GM12875 (cell line): ENCODE measurements around the gene FUT2.
"Not testable (repeated sequence)": the region's sequence is repeated elsewhere in the genome, so short reads cannot be mapped to it uniquely, and the experiment has no call there.

Experiments used
- H3K4me3 ChIP-seq: one replicate; pipeline ENCODE4 v1.5.1; 2011; ENCODE audit warnings: low read depth, low read length, control low read depth
- CTCF ChIP-seq: IDR thresholded peaks from 2 replicates; pipeline ENCODE4 v1.5.1; 2011; ENCODE audit warnings: low read depth, mild to moderate bottlenecking, control low read depth, inconsistent platforms, low read length, moderate library complexity, borderline replicate concordance; ENCODE audit not compliant: insufficient read depth

The FUT2 gene

DNA sequence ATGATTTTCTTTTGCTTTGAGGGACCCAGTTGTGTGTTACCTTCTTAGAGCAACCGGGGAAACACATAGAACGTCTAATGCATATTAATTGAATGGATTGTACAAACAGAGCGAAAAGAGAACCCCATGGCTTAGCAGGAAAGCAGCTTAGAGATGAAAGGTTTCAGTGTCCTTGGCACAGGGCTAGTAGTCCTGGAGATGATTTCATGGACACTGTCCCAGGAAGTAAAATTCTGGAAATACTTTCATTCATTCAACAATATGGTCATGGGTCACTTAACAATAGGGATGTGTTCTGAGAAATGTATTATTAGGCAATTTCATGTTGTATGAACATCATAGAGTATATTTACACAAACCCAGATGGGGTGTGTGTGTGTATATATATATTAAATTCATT is 9.7 kb upstream of the FUT2 start:
- H3K4me3 ChIP-seq = no peak overlapping the region
- no peak for TF ChIP-seq CTCF

DNA sequence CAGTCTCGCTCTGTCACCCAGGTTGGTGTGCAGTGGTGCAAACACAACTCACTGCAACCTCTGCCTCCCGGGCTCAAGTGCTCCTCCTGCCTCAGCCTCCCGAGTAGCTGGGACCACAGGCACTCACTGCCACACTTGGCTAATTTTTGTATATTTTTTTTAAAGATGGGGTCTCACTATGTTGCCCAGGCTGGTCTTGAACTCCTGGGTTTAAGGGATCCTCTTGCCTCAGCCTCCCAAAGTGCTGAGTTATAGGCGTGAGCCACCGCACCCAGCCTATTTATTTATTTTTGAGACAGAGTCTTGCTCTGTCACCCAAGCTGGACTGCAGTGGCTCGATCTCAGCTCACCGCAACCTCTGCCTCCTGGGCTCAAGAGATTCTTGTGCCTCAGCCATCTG is 9.1 kb upstream of the FUT2 start:
- H3K4me3 ChIP-seq = not testable (repeated sequence)

DNA sequence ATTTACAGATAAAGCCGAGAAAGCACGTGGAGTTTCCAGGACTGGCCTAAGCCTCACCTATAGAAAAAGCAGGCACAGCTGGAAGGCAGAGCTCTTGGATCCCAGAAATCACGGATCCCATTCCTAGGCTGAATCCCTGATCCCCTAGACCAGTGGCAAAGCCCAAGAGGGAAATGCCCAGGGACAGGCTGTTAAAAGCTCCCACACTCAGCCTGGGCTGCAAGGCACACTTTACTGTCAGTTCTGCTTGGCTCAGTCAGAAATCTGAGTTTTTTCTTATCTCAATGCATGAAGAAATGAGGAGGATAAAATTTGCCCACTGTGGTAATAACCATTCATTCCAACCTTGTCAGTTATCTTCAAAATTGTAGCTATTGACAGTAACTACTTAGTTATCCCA is 8.0 kb upstream of the FUT2 start:
- no peak for TF ChIP-seq CTCF
- H3K4me3 ChIP-seq = no peak overlapping the region

DNA sequence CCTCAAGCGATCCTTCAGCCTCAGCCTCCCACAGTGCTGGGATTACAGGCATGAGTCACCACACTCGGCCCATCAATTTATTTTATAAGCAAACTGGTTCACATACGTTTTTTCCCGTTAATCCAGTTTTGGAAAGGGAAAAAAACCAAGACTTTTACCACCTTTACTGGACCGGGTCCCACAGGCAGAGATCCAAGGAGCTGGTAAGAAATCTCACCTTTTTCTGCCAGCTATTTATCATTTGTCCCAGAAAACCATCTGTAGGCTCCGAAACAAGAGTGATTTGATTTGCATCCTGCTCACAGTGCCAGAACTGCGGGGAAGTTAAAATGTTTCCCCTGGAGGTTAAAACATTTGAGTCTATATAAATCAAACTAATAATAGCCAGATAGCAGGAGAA is 6.3 kb upstream of the FUT2 start:
- no peak for TF ChIP-seq CTCF
- H3K4me3 ChIP-seq = no peak overlapping the region

- H3K4me3 ChIP-seq = not testable (repeated sequence)
Observed at GRCh38 chr19:48693629-48694028, 2.1 kb upstream of the FUT2 start.

DNA sequence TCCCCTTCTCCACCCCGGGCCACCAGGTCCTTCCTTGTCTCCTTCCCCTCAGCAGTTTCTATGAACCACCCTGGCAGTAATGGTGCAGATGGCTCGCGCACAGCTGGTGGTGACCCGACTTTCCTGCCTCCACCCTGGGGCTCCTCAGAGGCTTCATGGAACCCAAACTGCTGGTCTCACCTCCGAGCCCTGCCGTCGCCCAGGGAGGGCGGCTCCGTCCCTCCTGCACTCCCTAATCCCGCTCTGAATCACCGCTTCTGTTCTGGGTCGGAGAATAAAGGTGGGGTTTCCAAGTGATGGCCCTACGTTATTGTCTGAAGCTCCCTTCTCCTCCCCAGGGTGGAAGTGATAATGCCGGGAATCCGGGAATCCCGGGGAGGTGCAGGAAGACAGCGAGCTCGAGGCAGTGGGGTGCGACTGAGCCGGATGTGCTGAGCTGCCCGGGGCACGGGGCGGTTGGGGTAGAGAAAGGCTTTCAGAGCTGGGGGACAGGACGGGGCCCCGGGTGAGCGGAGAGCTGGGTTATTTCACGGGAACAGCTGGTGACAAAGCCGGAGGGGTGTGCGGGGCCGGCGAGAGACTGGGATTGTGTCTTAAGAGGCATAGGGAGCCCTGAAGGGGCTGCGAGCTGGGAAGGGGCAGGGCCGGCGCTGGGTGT is 711 bp downstream of the FUT2 start:
- no peak overlapping the region for H3K4me3 ChIP-seq
- no peak for TF ChIP-seq CTCF

- TF ChIP-seq CTCF = no peak
- H3K4me3 ChIP-seq = no peak overlapping the region
Observed at GRCh38 chr19:48698046-48698445, 2.3 kb downstream of the FUT2 start.

GRCh38 chr19:48702701-48703100 is 6.9 kb downstream of the FUT2 start:
- TF ChIP-seq CTCF = no peak
- H3K4me3 ChIP-seq = no peak overlapping the region

- H3K4me3 ChIP-seq = no peak overlapping the region
- TF ChIP-seq CTCF = no peak
Observed at GRCh38 chr19:48703316-48703715, 7.5 kb downstream of the FUT2 start.
